Cortex of kidney (tissue), 1 donor: ENCODE results near the gene CA12.

Experiments
- DNase-seq: peaks from one replicate; lab custom pipeline; 2025; lab: John Stamatoyannopoulos, UW

Gene CA12

DNA sequence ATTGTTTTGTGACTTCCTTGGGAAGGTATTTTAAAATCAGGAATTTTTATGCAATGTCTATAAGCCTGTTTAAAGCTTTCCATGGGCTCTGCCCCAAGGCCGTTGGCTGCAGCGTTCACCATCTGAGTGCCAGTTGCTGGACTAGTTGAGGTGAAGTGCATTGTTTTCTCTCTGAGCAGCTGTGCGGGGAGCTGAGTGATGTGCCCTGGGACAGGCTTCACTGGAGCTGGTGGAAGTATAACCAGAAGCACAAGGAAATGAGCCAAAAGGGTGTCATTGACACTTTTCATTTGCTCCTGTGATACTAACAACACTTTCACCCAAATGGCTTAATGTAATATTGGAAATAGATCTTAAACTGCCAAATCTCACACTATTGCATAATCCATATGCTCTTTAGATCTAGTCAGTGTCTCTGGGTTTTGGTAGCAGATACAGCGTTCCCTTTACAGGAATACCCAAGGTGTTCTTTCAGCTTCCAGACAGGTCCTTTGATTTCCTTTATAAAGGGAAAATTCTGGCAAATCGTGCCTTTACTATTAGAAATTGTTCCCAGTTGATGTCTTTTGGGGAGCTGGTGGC, 75.1 kb downstream of the CA12 start:
- DNase-seq = no peak

DNA sequence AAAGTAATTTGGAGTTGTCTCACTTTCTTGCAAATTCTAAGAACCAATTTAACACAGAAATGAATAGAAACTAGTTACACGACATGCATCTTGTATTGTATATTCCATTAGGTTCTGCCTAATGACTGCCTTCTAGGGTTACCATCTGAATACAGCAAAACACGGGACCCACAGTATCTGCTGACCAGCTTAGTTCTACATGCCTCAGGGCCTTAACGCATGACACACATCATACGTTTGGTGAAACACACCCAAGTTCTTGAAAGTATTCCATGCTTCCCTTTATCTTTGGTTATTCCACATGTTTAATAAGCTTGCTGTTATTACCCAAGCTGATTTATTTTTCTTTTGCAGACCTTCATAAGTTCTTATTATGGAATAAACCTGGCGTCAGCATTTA, 76.4 kb downstream of the CA12 start:
- no peak for DNase-seq

DNA sequence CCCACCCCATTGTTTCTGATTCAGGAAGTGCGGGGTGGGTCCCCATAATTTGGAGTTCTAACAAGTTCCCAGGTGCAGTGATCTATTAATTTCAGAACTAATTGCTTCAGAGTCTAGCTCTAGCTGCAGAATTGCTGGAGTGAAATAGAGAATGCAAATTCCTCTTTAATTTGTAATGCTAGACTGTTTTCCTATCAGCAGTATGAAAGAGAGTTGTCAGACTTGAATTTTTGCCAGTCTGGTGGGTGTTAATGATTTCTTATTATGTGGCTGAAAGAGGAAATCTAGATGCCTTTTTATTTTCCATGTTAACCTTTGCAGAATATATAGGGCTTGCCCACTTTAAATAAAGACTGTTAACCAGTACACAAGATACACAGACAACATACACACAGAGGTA, 80.6 kb downstream of the CA12 start:
- no peak for DNase-seq

DNA sequence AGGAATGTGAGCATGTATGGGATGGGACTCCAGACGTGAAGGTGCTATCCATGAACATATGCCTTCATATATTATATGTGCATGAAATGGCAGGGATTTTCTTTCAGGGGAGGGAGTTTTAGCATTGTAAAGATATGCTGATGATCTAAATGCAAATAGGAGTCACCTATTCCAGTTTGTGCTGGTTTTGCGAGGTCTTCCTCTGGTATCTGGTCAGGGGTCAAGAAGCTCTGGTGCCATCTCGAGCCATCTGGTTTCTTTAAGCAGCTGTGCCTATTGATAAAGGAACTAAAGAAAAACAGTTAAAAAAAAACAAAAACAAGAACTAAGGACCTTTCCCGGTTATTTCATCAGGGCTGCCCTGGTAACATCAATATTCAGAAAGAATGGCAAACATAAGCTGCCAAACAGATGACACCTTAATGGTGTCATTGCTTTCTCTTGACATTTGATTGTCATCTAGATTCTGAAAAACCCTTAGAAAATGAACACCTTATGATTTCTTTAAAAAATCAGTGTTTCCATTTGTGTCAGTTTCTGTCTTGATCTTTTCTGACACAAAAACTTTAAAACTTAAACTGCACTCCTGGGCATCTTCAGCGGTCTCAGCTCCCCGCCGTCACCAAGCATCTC, 81.6 kb downstream of the CA12 start:
- DNase-seq = no peak

DNA sequence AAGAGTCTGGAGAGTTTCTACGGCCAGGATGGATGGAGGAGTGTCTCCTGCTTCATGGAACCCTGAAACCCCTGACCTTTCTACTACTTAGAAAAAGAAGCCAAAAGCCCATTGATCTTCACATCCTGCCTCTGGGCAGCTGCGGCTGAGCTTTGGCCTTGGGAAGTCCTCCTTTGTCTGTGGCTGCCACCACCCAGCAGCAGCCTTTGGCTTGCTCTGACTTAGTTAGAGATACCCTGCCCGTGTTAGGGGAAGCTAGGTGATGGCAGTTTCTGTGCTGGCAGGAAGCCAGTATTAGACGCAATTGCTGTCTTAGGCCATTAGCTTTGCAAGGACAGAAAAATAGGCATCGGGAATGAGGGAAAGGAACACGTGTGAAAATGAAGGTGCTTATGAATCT, 85.5 kb downstream of the CA12 start:
- no peak for DNase-seq

DNA sequence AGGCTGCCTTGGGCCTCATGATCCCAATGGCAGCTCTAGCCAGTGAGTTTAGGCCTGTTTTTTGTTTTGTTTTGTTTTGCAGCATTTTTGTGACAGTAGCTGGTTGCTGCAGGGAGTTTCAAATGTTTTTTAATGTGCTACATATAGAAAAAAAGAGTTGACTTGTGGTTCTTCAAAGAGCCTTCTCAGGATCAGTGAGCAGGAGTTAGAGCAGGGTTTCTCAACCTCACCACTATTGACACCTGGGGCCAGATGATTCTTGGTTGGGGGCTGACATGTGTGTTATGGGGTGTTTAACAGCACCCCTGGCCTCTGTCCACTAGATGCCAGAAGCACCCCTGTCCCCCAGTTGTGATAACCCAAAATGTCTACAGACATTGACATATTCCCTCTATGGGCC, 86.3 kb downstream of the CA12 start:
- no peak for DNase-seq

DNA sequence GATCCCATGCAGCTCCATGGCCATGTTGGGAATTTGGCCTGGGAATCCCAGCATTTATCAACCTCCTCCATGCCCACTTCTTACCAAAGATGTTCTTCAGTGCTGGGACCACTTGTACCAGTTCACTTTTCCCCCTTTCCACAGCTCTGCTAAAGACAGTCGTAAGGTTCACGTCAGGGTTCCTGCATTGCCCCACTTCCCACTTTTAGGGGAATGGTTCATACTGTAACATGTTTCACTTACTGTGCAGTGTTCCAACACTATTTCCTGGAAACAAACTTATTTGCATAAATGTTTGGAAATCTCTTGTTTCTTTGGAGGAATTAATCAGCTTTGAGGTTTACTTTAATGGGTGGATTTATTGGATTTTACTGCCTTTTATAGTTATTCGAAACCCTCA, 87.3 kb downstream of the CA12 start:
- no peak for DNase-seq

DNA sequence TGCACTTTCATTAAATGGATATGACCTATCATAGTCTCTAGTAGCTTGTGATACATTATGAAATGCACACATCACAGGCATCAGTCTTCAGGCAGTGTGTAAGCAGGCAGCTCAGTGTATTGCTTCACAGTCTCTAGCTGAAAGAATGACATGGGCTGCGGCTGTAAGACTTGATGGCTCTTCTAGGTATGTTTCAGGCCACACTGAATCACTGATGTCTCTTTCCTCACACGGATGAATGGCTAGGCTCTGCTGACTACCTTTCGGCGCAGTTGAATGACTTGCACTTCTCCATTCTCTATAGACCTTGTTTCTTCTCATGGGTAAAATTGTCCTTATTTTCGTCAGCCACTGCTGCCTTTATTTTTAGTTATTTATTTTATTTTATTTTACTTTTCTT, 88.9 kb downstream of the CA12 start:
- DNase-seq = no peak

DNA sequence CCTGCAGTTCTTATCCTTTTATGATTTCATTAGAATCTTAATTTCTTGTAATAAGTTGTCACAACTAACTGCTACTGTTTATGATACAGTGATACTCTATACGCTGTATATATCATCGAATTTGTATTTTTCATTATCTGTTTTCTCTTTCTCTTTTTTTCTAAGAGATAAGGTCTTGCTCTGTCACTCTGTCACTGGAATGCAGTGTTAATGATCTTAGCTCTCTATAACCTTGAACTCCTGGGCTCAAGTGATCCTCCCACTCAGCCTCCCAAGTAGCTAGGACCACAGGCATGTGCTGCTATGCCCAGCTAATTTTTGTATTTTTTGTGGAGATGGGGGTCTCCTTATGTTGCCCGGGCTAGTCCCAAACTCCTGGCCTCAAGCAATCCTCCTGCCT, 89.4 kb downstream of the CA12 start:
- DNase-seq = no peak

DNA sequence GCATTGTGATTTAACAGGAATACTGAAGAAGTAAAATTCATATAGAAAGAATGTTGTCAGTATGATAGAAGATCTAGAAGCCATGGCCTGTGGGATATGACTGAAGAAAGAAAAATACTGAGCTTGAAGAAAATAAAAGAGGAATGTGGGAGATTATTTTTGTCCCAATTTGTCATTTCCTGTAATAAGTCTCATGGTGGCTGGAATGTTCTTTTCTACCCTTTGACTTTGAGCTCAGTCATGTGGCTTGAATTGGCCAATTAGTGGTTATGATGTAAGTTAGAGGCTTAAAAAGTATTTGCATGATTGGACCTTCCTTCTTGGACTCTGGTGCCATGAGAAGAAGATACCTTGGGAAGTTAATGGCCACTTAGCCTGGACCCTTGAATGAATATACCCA, 90.1 kb downstream of the CA12 start:
- DNase-seq = no peak

DNA sequence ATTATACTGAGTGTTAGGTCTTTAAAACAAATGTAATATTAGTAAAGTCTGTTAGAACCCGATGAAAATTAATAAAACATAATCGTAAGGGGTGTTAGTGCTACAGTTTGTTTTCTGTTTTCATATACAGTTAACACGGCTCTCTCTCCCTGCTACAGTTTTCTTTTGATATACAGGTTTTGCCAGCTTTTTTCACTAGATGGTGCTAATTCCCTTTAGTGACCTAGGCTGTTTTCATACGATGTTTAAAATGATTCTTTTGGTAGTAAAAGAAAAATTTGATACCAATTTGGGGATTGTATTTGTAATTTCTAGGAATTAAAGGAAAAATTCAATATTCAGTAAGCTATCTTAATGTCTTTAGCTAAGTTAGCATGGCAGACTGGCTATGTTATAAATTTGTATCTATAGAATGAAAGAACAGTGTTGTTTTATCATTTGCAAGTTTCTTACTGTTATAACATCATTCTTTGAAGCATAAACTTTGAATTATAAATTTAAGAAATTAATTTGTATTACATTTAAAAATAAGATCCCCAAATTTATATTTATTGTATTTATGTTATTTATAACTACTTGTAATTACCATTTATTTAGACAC, 92.8 kb downstream of the CA12 start:
- no peak for DNase-seq

DNA sequence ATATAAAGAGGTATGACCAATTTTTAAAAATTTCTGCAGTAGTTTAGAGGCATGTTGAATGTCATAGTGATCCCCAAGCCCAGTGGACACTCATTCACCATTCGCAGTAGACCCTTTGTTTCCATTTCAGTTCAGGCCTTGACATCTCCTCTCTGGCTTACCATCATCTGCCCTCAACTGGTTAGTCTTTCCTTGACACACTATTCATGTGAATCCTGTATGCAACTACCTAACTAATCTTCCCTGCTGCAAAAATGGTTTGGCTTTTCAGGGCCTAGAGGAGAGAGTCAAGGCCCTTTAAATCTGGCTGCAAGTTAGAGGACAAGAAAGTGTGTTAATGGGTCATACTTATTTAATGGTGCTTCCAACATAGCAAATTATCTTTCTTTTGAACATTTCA, 93.3 kb downstream of the CA12 start:
- DNase-seq = no peak

DNA sequence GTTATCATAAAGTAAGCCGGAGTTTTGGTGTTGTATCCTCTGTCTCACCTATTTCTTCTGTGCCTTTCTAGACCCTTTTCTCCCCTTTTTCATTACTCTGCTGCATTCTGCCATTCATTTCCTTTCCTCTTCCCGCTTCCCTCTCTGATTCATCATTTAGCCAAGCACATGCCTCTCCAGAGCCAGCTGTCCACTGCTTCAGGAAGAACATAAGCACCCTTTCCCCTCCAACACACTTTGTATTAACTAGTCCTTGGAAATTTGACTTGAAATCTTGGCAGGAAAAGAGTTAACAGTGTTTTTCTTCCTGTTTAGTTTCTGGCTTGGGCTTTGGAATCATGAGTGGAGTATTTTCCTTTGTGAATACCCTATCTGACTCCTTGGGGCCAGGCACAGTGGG, 94.5 kb downstream of the CA12 start:
- no peak for DNase-seq

DNA sequence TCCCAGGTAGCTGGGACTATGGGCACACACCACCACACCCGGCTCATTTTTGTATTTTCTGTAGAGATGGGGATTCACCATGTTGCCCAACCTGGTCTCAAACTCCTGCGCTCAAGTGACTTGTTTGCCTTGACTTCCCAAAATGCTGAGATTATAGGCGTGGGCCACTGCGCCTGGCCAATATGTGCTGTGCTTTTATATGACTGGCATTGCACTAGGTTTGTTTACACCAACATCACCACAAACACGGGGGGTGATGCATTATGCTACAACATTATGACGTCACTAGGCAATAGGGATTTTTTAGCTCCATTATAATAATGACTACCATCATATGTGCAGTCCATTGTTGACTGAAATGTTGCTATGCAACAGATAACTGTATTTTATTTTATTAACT, 97.3 kb downstream of the CA12 start:
- no peak for DNase-seq

DNA sequence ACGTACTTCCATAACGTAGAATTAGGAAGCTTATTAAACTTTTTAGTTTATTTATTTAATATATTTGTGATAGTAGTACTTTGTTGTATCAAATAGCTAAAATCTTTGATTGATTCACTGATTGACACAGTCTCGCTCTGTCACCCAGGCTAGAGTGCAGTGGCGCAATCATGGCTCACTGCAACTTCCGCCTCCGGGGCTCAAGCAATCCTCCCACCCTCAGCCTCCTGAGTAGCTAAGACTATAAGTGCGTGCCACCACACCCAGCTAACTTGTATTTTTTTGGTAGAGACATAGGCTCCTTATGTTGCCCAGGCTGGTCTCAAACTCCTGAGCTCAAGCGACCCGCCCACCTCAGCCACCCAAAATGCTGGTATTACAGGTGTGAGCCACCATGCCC, 98.5 kb downstream of the CA12 start:
- DNase-seq = no peak

DNA sequence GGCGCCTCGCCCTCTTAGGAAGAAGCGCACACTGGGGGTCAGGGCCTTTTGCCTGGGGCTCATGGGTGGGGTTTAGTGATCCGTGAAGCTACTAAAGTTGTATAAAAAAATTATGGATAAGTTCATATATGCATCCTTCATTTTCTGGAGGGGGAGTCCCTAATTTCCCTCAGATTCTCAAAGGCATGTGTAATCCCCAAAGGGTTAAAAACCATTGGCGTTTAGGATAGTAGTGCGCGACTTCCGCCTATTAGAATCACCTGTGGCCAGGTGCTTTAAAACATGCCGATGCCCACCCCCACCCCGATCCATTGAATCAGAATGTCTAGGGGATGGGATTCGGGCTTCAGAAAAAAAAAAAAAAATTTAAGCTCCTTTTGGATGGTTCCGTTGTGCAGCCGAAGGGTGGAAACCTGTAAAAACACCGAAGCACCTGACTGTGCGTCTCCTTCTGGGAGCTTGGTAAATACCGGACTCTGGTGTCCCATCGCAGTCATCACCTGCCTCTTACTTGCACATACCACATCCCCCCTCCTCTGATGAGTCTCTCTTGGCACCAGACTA, 103.7 kb downstream of the CA12 start:
- DNase-seq = no peak

DNA sequence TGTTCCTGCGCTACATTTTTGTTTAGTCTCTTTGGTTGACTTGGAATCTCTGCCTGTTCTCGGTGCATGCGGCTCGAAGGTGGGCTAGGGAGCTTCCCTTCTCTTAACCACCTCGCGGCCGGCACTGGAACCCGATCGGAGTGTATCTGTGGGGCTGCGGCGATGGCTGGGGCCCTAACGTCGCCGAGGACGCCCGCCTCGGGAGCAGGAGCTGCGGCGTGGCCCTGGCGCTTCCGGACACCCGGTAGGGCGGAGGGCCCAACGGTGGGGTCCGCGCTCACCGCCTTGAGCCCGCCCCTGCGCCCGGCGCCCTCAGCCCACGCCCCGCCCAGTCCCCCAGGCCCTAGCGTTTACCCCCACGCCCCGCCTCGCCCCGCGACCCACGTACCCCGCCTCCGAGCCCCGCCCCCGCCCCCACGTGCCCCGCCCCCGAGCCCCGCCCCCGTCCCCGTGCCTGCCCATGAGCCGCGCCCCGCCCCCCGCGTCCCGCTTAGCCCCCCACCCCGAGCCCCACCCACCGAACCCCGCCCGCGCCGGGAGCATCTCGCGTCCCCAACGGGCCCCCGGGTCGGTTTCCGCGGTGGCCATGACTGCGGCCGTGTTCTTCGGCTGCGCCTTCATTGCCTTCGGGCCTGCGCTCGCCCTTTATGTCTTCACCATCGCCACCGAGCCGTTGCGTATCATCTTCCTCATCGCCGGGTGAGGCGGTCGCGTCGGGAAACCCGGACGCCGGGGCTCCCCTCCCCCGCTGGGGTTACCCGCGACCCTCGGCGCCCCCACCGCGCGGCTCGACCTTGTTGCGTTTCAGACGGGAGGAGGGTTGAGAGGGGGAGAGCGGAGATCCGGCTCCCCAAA, 104.4 kb downstream of the CA12 start, which contains the start of gene APH1B:
TSS of gene APH1B (plus strand) at position 568 of the 855 bp plus-strand sequence. CDS start at position 587, 19 bp downstream.
- DNase-seq = no peak

DNA sequence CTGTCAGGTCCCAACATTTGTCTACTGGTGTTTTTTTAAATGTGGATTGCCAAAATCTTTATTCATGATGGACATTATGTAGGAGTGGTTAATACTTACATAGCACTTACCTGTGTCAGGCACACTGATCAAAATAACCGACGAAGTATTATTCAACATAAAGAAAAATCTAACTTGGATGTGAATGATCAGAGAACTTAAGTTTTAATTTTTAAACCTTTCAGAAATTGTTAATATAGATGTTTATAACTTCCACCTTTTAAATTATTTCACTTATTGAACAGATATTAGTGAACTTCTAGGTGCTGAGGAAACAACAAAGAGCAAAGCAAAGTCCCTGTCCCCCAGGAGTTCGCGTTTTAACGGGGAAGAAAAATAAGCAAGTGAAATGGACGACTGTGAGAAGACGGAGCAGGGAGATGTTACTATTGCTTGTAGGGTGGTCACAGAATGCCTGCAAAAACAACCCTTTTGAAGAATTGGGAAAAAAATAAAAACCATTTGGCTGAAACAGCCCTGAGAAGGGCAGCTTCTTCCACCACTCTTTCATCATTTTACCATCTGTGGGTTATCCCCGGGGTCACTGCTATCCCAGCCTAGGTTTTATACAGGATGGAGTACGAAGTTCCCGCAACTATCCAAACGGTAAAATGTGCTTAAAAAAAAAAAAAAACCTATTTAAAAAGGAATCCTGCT, 105.2 kb downstream of the CA12 start:
- no peak for DNase-seq

DNA sequence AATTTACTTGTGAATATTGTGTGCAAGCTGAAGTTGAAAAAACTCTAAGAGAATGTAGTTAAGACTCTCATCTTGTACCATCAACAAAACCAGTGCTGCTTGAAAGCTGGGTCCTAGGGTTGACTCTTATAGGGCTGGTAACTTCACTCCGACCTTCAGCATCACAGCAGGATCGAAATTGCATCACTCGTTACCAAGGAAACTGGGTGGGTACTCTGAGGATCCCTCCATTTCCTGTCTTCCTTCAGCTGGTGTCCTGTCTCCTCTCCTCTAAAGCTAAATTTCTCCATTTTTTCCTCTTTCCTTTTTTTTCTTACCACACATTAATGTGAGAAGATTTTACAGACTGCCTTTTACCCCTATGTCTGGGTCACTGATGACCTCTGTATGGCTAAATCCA, 107.2 kb downstream of the CA12 start:
- DNase-seq = no peak
